Tibial nerve (tissue), 4 donors: Measurements from ENCODE around the gene NT5C1A. TPM values are rescaled to one million over a fixed set of nuclear protein-coding genes. Genes with fewer than 3 reads are reported as not detected.

Experiments used
- DNase-seq, 2 donors: peaks; one replicate each; pipeline ENCODE4 v3.0.0-alpha.2; 2019; ENCODE audit warnings: low spot score in 2 of 2
- H3K27ac ChIP-seq, 4 donors: fragments of 200-600 bp; sonication (generic) in 3 of 4; one replicate each; pipeline ENCODE4 v1.5.1; 2017 to 2019; ENCODE audit warnings: mild to moderate bottlenecking in 1 of 4
- H3K27me3 ChIP-seq, 2 donors: fragments of 200-600 bp; sonication (generic) in 1 of 2; one replicate each; pipeline versions ENCODE4 v1.5.1 to v1.6.0; 2017 to 2019
- H3K36me3 ChIP-seq, 3 donors: fragments of 200-600 bp; sonication (generic); one replicate each; pipeline ENCODE4 v1.5.1; 2018 to 2019
- H3K4me1 ChIP-seq, 4 donors: fragments of 200-600 bp; sonication (generic) in 3 of 4; one replicate each; pipeline ENCODE4 v1.5.1; 2017 to 2019
- H3K4me3 ChIP-seq, 4 donors: fragments of 200-600 bp; sonication (generic) in 3 of 4; one replicate each; pipeline ENCODE4 v1.5.1; 2017 to 2019; ENCODE audit warnings: mild to moderate bottlenecking in 1 of 4, moderate library complexity in 1 of 4
- H3K9me3 ChIP-seq, 4 donors: fragments of 200-600 bp; sonication (generic) in 3 of 4; one replicate each; pipeline ENCODE4 v1.5.1; 2017 to 2019
- CTCF ChIP-seq, 5 experiments: fragments of 200-600 bp in 3 of 5; fragments of 450-650 bp in 2 of 5; sonication (generic) in 3 of 5; IDR thresholded peaks; one replicate each; pipeline ENCODE4 v1.5.1; 2016 to 2019; ENCODE audit warnings: antibody characterized with exemption in 5 of 5, mild to moderate bottlenecking in 3 of 5, moderate library complexity in 2 of 5
- EP300 ChIP-seq, 2 donors: sonication (generic); formaldehyde crosslinking; IDR thresholded peaks; one replicate each; pipeline ENCODE4 v1.6.1; 2017; ENCODE audit warnings: antibody characterized with exemption in 2 of 2, mild to moderate bottlenecking in 1 of 2
- POLR2A ChIP-seq, 2 donors: fragments of 450-650 bp; IDR thresholded peaks; one replicate each; pipeline ENCODE4 v1.6.1; 2017; ENCODE audit warnings: antibody characterized with exemption in 2 of 2, mild to moderate bottlenecking in 2 of 2, moderate library complexity in 2 of 2
- WGBS, 2 donors: methylation state at CpG; one replicate each; pipeline ENCODE4 v1.1.5; 2018; 5-methylcytosine and 5-hydroxymethylcytosine counted together
- total RNA-seq, 4 donors: library from RNA; depleted of rRNA; stranded (reverse); fragments of >200 nt; gene quantifications; one replicate each; pipeline ENCODE4 v1.1.0, GENCODE V29; 2016

The NT5C1A gene
- total RNA-seq, 4 donors from 2014 or later: 2.2 TPM; not detected in 3

- Histone ChIP-seq H3K36me3 (no peaks in the 10 kb centered on the region), H3K9me3 (no peaks in the 10 kb centered on the region), H3K27ac (no peak overlapping the region), H3K4me1 (peaks cover 0 to 10% (median 0%) of the 10 kb centered on the region in 4 donors), H3K27me3 (peaks cover 0 to 14% of the 10 kb centered on the region in 2 donors), H3K4me3 (no peak overlapping the region)
- WGBS, 2 donors: 63 to 73% methylated on average over 3 of the region's 3 CpGs
- no peak for DNase-seq
- TF ChIP-seq POLR2A (IDR thresholded peaks at IDR 0.05): no peak
- no peak for TF ChIP-seq EP300 (IDR thresholded peaks at IDR 0.05)
- no peak for TF ChIP-seq CTCF (IDR thresholded peaks at IDR 0.05)
These were observed 28.4 kb upstream of the NT5C1A start for GRCh38 chr1:39700348-39700747.

- TF ChIP-seq POLR2A (IDR thresholded peaks at IDR 0.05) (no peak), CTCF (IDR thresholded peaks at IDR 0.05) (no peak), EP300 (IDR thresholded peaks at IDR 0.05) (no peak)
- 91 to 92% methylated on average over 3 of the region's 3 CpGs for WGBS, 2 donors
- Histone ChIP-seq H3K4me1 (peaks cover 0 to 10% (median 0%) of the 10 kb centered on the region in 4 donors), H3K27me3 (peaks cover 0 to 14% of the 10 kb centered on the region in 2 donors), H3K27ac (no peak overlapping the region), H3K4me3 (no peak overlapping the region), H3K9me3 (no peaks in the 10 kb centered on the region), H3K36me3 (no peaks in the 10 kb centered on the region)
- no peak for DNase-seq
These were observed 27.5 kb upstream of the NT5C1A start for GRCh38 chr1:39699419-39699818.

- no peaks in the 10 kb centered on the region for H3K9me3 ChIP-seq
- 78 to 87% methylated on average over 4 of the region's 4 CpGs for WGBS, 2 donors
- peaks cover 0 to 23% of the 10 kb centered on the region in 2 donors for H3K27me3 ChIP-seq
- DNase-seq: no peak
- no peak overlapping the region for H3K4me3 ChIP-seq
- TF ChIP-seq POLR2A (IDR thresholded peaks at IDR 0.05) (no peak), EP300 (IDR thresholded peaks at IDR 0.05) (no peak), CTCF (IDR thresholded peaks at IDR 0.05) (no peak)
- no peaks in the 10 kb centered on the region for H3K36me3 ChIP-seq
- no peak overlapping the region for H3K27ac ChIP-seq
- peaks cover 0 to 10% (median 0%) of the 10 kb centered on the region in 4 donors for H3K4me1 ChIP-seq
These were observed 26.7 kb upstream of the NT5C1A start for GRCh38 chr1:39698568-39698967.

DNA sequence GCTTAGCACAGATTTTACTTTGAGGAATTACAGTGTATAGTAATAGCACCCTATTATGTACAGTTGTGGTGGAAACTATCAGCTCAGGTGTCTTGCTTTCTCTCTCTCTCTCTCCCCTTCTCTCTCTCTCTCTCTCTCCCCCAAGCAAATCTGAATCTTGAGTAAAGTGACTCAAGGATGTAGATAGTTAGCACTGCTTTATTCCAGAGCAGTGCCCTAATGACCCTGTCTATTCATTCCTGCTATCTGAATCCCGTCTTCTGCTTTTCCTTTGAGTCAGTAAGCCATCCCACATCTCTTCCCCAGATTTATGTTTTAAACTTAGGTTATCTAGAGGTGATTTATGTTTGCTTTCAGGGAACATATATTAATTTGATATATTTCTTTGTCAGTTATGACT is 24.5 kb upstream of the NT5C1A start:
- Histone ChIP-seq H3K27ac (no peak overlapping the region), H3K36me3 (no peaks in the 10 kb centered on the region), H3K27me3 (peaks cover 0 to 44% of the 10 kb centered on the region in 2 donors), H3K9me3 (no peaks in the 10 kb centered on the region), H3K4me3 (no peak overlapping the region), H3K4me1 (peaks cover 0 to 18% (median 9%) of the 10 kb centered on the region in 4 donors)
- WGBS, 2 donors: 38 to 48% methylated on average over 1 of the region's 1 CpG
- DNase-seq: no peak
- no peak for TF ChIP-seq POLR2A (IDR thresholded peaks at IDR 0.05)
- TF ChIP-seq CTCF (IDR thresholded peaks at IDR 0.05): no peak
- TF ChIP-seq EP300 (IDR thresholded peaks at IDR 0.05): no peak

DNA sequence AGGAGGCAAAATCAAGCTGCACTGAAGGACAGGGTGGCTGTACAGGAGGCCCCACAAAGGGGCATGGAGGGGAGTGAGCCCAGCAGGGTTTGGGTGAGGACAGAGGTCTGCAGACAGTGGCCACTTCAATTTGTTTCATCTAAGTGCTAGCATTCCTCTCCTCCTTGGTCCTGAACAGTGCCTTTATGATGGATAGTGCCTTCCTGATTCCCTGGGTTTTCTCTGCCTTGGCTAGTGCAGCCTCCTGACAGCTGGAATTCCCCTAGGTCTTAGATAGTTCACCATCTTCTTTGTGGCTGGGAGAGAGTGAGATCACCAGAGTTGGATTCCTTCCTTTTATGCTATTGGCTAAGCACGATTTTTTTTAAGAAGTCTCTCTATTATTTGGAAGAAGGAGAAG is 23.1 kb upstream of the NT5C1A start:
- DNase-seq: no peak
- no peaks in the 10 kb centered on the region for H3K9me3 ChIP-seq
- no peak overlapping the region for H3K27ac ChIP-seq
- WGBS, 2 donors: 12 to 25% methylated on average over 1 of the region's 1 CpG
- peaks cover 5 to 58% of the 10 kb centered on the region in 2 donors for H3K27me3 ChIP-seq
- no peak for TF ChIP-seq EP300 (IDR thresholded peaks at IDR 0.05)
- TF ChIP-seq CTCF (IDR thresholded peaks at IDR 0.05): no peak
- TF ChIP-seq POLR2A (IDR thresholded peaks at IDR 0.05): no peak
- H3K4me1 ChIP-seq: peaks cover 0 to 22% (median 17%) of the 10 kb centered on the region in 4 donors
- H3K4me3 ChIP-seq: no peak overlapping the region
- no peaks in the 10 kb centered on the region for H3K36me3 ChIP-seq
